ENCODE data around the gene CLECL1. TPM values are rescaled to one million over a fixed set of nuclear protein-coding genes. Genes with fewer than 3 reads are reported as not detected.
"Not testable (repeated sequence)": the region's sequence is repeated elsewhere in the genome, so short reads cannot be mapped to it uniquely, and the experiment has no call there.

The CLECL1 gene
- total RNA-seq, 4 donors from 2014 or later, result 0.83 TPM; not detected in 3

DNA sequence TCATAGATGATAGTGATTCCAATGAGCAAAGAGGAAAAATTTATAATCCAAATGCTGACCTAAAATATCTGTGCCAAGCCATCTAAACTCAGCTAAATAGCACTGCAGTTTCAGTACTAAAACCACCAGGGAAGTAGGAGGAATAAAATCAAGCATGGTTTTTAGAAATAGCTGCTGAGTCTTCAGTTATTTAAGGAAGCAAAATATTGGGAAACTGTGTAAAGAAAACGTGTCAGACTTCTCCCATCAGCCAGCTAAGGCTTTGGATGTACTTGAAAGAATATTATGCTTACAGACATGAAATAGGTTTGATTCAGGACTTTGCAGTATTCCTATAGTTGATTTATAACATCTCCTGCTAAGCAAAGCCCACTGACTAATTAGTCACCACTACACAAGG lies 38.7 kb downstream of the CLECL1 start:
- no peak for TF ChIP-seq POLR2A (IDR thresholded peaks at IDR 0.05; ENCODE audit: low read depth)
- TF ChIP-seq, protein P1, sequence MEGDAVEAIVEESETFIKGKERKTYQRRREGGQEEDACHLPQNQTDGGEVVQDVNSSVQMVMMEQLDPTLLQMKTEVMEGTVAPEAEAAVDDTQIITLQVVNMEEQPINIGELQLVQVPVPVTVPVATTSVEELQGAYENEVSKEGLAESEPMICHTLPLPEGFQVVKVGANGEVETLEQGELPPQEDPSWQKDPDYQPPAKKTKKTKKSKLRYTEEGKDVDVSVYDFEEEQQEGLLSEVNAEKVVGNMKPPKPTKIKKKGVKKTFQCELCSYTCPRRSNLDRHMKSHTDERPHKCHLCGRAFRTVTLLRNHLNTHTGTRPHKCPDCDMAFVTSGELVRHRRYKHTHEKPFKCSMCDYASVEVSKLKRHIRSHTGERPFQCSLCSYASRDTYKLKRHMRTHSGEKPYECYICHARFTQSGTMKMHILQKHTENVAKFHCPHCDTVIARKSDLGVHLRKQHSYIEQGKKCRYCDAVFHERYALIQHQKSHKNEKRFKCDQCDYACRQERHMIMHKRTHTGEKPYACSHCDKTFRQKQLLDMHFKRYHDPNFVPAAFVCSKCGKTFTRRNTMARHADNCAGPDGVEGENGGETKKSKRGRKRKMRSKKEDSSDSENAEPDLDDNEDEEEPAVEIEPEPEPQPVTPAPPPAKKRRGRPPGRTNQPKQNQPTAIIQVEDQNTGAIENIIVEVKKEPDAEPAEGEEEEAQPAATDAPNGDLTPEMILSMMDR (IDR thresholded peaks at IDR 0.05), result no peak
- no peak for TF ChIP-seq POLR2AphosphoS5 (IDR thresholded peaks at IDR 0.05)
- no peak for TF ChIP-seq EP300 (IDR thresholded peaks at IDR 0.05)
- peaks cover 17 to 57% (median 32%) of the 10 kb centered on the region in 4 donors for H3K36me3 ChIP-seq

DNA sequence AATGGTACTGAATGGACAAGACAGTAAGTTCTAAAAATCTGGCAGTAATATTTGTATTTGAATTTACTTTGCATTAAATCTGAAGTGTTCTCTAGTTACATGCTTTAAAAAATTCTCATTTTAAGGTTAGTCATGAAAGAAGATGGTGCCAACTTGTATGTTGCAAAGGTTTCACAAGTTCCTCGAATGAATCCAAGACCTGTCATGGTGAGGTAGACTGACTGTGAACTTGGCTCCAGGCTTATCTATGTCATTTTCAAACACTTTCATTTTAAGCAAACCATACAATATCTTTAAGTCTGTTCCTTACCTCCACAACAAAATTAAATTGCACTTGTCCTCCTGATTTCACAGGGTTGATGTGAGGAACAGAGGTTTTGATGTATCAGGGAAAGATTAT lies 40.0 kb downstream of the CLECL1 start:
- Histone ChIP-seq H3K4me1 (no peaks in the 10 kb centered on the region), H3K4me3 (no peak overlapping the region), H3K36me3 (peaks cover 28 to 71% (median 44%) of the 10 kb centered on the region in 4 donors), H3K9me3 (peaks cover 0 to 13% (median 2%) of the 10 kb centered on the region in 4 donors), H3K27me3 (no peaks in the 10 kb centered on the region), H3K27ac (replicated peaks in 1 of 4) (no peak overlapping the region)
- TF ChIP-seq POLR2A (IDR thresholded peaks at IDR 0.05; ENCODE audit: low read depth) (no peak), POLR2AphosphoS5 (IDR thresholded peaks at IDR 0.05) (no peak), EP300 (IDR thresholded peaks at IDR 0.05) (no peak)
- TF ChIP-seq, protein P1 (IDR thresholded peaks at IDR 0.05), result no peak
- 88% methylated on average over 1 of the region's 1 CpG for WGBS
- intact Hi-C loops (cut with DNase I), result no loop called here
- DNase-seq (ENCODE audit: extremely low spot score), result no peak

More for the DNA sequence above, 38.7 kb downstream of the CLECL1 start:
- DNase-seq (ENCODE audit: extremely low spot score), result no peak
- intact Hi-C loops (cut with DNase I), result no loop called here
- H3K27me3 ChIP-seq, result no peaks in the 10 kb centered on the region
- H3K27ac ChIP-seq (replicated peaks in 1 of 4), result no peak overlapping the region
- peaks cover 0 to 4% (median 1%) of the 10 kb centered on the region in 4 donors for H3K4me1 ChIP-seq
- WGBS, result 65% methylated on average over 1 of the region's 1 CpG
- H3K4me3 ChIP-seq, result no peak overlapping the region
- H3K9me3 ChIP-seq, result peaks cover 0 to 13% (median 4%) of the 10 kb centered on the region in 4 donors

DNA sequence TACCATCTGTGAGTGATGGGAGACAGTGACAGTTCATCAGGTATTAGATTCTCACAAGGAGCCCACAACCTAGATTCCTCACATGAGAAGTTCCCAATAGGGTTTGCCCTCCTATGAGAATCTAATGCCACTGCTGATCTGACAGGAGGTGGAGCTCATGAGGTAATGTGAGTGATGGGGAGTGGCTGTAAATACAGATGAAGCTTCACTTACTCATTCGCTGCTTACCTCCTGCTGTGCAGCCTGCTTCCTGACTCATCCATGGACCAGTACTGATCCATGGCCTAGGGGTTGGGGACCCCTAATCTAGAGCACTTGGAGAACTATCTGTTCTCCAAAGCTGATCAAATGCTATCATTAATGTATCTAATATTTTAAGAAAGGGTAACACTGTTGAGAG lies 45.7 kb downstream of the CLECL1 start:
- no peak for DNase-seq (ENCODE audit: extremely low spot score)
- Histone ChIP-seq H3K4me3 (no peak overlapping the region), H3K4me1 (no peaks in the 10 kb centered on the region), H3K27me3 (no peaks in the 10 kb centered on the region), H3K27ac (replicated peaks in 1 of 4) (no peak overlapping the region), H3K9me3 (no peaks in the 10 kb centered on the region), H3K36me3 (peaks cover 18 to 63% (median 29%) of the 10 kb centered on the region in 4 donors)
- WGBS, result 79% methylated on average over 1 of the region's 1 CpG
- intact Hi-C loops (cut with DNase I), result no loop called here
- TF ChIP-seq POLR2A (IDR thresholded peaks at IDR 0.05; ENCODE audit: low read depth), result no peak
- TF ChIP-seq, protein P1 (IDR thresholded peaks at IDR 0.05), result no peak
- TF ChIP-seq EP300 (IDR thresholded peaks at IDR 0.05), result no peak
- TF ChIP-seq POLR2AphosphoS5 (IDR thresholded peaks at IDR 0.05), result no peak

DNA sequence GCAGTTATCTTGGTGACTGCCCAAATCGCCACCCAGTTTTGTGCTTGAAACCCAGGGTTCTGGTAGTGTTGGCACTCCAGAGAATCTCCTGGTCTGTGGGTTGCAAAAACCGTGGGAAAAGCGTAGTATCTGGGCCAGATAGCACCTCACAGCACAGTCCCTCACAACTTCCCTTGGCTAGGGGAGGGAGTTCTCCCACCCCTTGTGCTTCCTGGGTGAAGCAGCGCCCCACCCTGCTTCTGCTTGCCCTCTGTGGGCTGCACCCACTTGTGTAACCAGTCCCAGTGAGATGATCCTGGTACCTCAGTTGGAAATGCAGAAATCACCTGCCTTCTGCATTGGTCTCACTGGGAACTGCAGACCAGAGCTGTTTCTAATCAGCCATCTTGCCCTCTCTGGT lies 47.0 kb downstream of the CLECL1 start:
- no peak overlapping the region for H3K27ac ChIP-seq (replicated peaks in 1 of 4)
- 100% methylated on average over 2 of the region's 4 CpGs for WGBS
- no peaks in the 10 kb centered on the region for H3K9me3 ChIP-seq
- H3K36me3 ChIP-seq, result peaks cover 18 to 60% (median 28%) of the 10 kb centered on the region in 4 donors
- no peak overlapping the region for H3K4me3 ChIP-seq
- H3K27me3 ChIP-seq, result no peaks in the 10 kb centered on the region
- intact Hi-C loops (cut with DNase I), result no loop called here
- TF ChIP-seq, protein P1 (IDR thresholded peaks at IDR 0.05), result no peak
- TF ChIP-seq EP300 (IDR thresholded peaks at IDR 0.05), result no peak
- TF ChIP-seq POLR2AphosphoS5 (IDR thresholded peaks at IDR 0.05), result no peak
- TF ChIP-seq POLR2A (IDR thresholded peaks at IDR 0.05; ENCODE audit: low read depth), result no peak
- no peak for DNase-seq (ENCODE audit: extremely low spot score)
- H3K4me1 ChIP-seq, result no peaks in the 10 kb centered on the region

DNA sequence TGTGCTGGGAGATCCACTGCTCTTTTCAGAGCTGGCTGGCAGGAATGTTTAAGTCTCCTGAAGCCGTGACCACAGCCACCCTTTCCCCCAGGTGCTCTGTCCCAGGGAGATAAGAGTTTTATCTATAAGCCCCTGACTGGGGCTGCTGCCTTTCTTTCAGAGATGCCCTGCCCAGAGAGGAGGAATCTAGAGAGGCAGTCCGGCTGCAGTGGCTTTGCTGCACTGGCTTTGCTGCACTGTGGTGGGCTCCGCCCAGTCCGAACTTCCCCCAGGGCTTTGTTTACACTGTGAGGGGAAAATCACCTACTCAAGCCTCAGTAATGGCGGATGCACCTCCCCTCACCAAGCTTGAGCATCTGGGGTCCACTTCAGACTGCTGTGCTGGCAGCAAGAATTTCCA lies 47.5 kb downstream of the CLECL1 start:
- H3K27me3 ChIP-seq; H3K27ac ChIP-seq (replicated peaks in 1 of 4); H3K4me1 ChIP-seq; H3K9me3 ChIP-seq; DNase-seq (ENCODE audit: extremely low spot score); H3K4me3 ChIP-seq; intact Hi-C loops (cut with DNase I): not testable (repeated sequence)
- peaks cover 18 to 62% (median 28%) of the 10 kb centered on the region in 4 donors for H3K36me3 ChIP-seq
- WGBS, result 92% methylated on average over 4 of the region's 5 CpGs

DNA sequence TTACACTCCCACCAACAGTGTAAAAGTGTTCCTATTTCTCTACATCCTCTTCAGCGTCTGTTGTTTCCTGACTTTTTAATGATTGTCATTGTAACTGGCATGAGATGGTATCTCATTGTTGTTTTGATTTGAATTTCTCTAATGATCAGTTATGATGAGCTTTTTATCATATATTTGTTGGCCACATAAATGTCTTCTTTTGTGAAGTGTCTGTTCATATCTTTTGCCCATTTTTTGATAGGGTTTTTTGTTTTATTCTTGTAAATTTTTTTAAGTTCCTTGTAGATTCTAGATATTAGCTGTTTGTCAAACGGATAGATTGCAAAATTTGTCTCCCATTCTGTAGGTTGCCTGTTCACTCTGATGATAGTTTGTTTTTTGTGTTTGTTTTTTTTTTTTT lies 49.9 kb downstream of the CLECL1 start:
- H3K9me3 ChIP-seq; intact Hi-C loops (cut with DNase I); DNase-seq (ENCODE audit: extremely low spot score); H3K27me3 ChIP-seq; H3K4me3 ChIP-seq; H3K27ac ChIP-seq (replicated peaks in 1 of 4); H3K4me1 ChIP-seq: not testable (repeated sequence)
- 95% methylated on average over 2 of the region's 2 CpGs for WGBS
- H3K36me3 ChIP-seq, result peaks cover 0 to 41% (median 13%) of the 10 kb centered on the region in 4 donors

DNA sequence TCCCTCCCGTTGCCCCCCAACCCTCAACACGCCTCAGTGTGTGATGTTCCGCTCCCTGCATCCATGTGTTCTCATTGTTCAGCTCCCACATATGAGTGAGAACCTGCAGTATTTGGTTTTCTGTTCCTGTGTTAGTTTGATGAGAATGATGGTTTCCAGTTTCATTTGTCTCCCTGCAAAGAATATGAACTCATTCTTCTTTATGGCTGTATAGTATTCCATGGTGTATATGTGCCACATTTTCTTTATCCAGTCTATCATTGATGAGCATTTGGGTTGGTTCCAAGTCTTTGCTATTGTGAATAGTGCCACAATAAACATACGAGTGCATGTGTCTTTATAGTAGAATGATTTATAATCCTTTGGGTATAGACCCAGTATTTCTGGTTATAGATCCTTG lies 50.4 kb downstream of the CLECL1 start:
- intact Hi-C loops (cut with DNase I); H3K4me3 ChIP-seq; H3K27ac ChIP-seq (replicated peaks in 1 of 4); DNase-seq (ENCODE audit: extremely low spot score); H3K4me1 ChIP-seq; H3K27me3 ChIP-seq; H3K9me3 ChIP-seq: not testable (repeated sequence)
- peaks cover 0 to 39% (median 10%) of the 10 kb centered on the region in 4 donors for H3K36me3 ChIP-seq
- 96% methylated on average over 4 of the region's 4 CpGs for WGBS
